Spleen (tissue), 11 donors: ENCODE measurements around the gene PPP1R13B. TPM values are rescaled to one million over a fixed set of nuclear protein-coding genes. Genes with fewer than 3 reads are reported as not detected.

Experiments used
- DNase-seq: peaks from one replicate; pipeline ENCODE4 v3.0.0-alpha.2; 2020
- H3K27ac ChIP-seq, 8 donors: fragments of 200-600 bp; sonication (generic) in 7 of 8; 1 replicate in 4 of 8; 2 replicates in 4 of 8; pipeline versions ENCODE4 v1.5.0 to v1.8.0; 2016 to 2021; ENCODE audit warnings: inconsistent platforms in 4 of 8, mild to moderate bottlenecking in 4 of 8, moderate library complexity in 1 of 8
- H3K27me3 ChIP-seq, 7 donors: fragments of 200-600 bp; sonication (generic) in 6 of 7; replicated peaks in 1 of 7; 1 replicate in 4 of 7; 2 replicates in 3 of 7; pipeline versions ENCODE4 v1.5.0 to v1.8.0; 2016 to 2021; ENCODE audit warnings: inconsistent platforms in 3 of 7, mild to moderate bottlenecking in 1 of 7
- H3K36me3 ChIP-seq, 6 donors: fragments of 200-600 bp; sonication (generic) in 5 of 6; 1 replicate in 4 of 6; 2 replicates in 2 of 6; pipeline versions ENCODE4 v1.5.0 to v1.8.0; 2016 to 2021; ENCODE audit warnings: inconsistent platforms in 2 of 6
- H3K4me1 ChIP-seq, 6 donors: fragments of 200-600 bp; sonication (generic) in 5 of 6; 1 replicate in 3 of 6; 2 replicates in 3 of 6; pipeline versions ENCODE4 v1.5.0 to v1.8.0; 2016 to 2021; ENCODE audit warnings: inconsistent platforms in 3 of 6
- H3K4me3 ChIP-seq, 8 donors: fragments of 200-600 bp; sonication (generic) in 7 of 8; 1 replicate in 4 of 8; 2 replicates in 4 of 8; pipeline versions ENCODE4 v1.5.0 to v1.8.0; 2016 to 2021; ENCODE audit warnings: inconsistent platforms in 4 of 8, mild to moderate bottlenecking in 4 of 8, moderate library complexity in 2 of 8
- H3K9me3 ChIP-seq, 8 donors: fragments of 200-600 bp; sonication (generic) in 7 of 8; 1 replicate in 4 of 8; 2 replicates in 4 of 8; pipeline versions ENCODE4 v1.5.0 to v1.8.0; 2016 to 2021; ENCODE audit warnings: inconsistent platforms in 4 of 8
- CTCF ChIP-seq, 11 experiments: fragments of 200-600 bp in 7 of 11; fragments of 450-650 bp in 4 of 11; sonication (generic) in 4 of 11; IDR thresholded peaks in 8 of 11; conservative IDR thresholded peaks in 3 of 11; 1 replicate in 7 of 11; 2 replicates in 4 of 11; pipeline versions ENCODE4 v1.4.0 to v1.8.0; 2016 to 2021; ENCODE audit warnings: antibody characterized with exemption in 11 of 11, inconsistent platforms in 4 of 11, mild to moderate bottlenecking in 1 of 11
- POLR2A ChIP-seq, 3 donors: fragments of 450-650 bp; IDR thresholded peaks; one replicate each; pipeline ENCODE4 v1.5.1; 2017; ENCODE audit warnings: antibody characterized with exemption in 3 of 3, mild to moderate bottlenecking in 1 of 3
- POLR2AphosphoS5 ChIP-seq, 3 donors: sonication (generic); formaldehyde crosslinking; IDR thresholded peaks; one replicate each; pipeline ENCODE4 v1.5.1; 2017; ENCODE audit warnings: antibody characterized with exemption in 3 of 3
- WGBS, 5 donors: extraction: QIAGEN DNeasy Blood & Tissue Kit in 3 of 5; methylation state at CpG; one replicate each; pipeline versions ENCODE4 v1.1.5 to v1.1.7; 2013 to 2018; 5-methylcytosine and 5-hydroxymethylcytosine counted together
- intact Hi-C: fragments of 100-400 bp; cut with DNase I; formaldehyde crosslinking; loops from one replicate; pipeline ENCODE4 v1.15.0; 2023; ENCODE audit warnings: low total_unique reads
- polyA plus RNA-seq, 3 donors: library from polyadenylated mRNA; stranded (reverse); fragments of 200-250 nt; gene quantifications; one replicate each; pipeline ENCODE4 v1.2.1, GENCODE V29; 2013
- total RNA-seq, 7 donors: library from RNA; depleted of rRNA in 3 of 7; stranded (reverse); fragments of >200 nt in 3 of 7; fragmentation: NEBNext Ultra II Directional in 4 of 7; extraction: Animal tissue kit (Norgen Biotek cat#: 25700) in 4 of 7; gene quantifications; one replicate each; pipeline versions ENCODE4 v1.1.0 to v1.2.1, GENCODE V29; 2016 to 2021
- donor health status: healthy with polysubstance abuse.
- donor health status: DM: no; HTN: no; CAD: no; lungs with moderate emphysema.
- donor health status: DM: no; HTN: no; CAD: no.
- donor health status: Bipolar disorder and iron deficiency.
- donor health status: healthy.
- donor health status: DM: no; HTN: no; CAD: no.
- donor health status: DM: yes; HTN: yes; CAD: no.

Gene PPP1R13B
- total and polyA plus RNA-seq, 10 donors = 5.7 to 95.3 (median 36.6) TPM

GRCh38 chr14:103861413-103862392, 14.3 kb upstream of the PPP1R13B start:
- no peak for TF ChIP-seq CTCF (IDR thresholded peaks at IDR 0.05 in 8 of 11, conservative IDR thresholded peaks at IDR 0.05 in 3 of 11)
- no peak for TF ChIP-seq POLR2AphosphoS5 (IDR thresholded peaks at IDR 0.05)
- TF ChIP-seq POLR2A (IDR thresholded peaks at IDR 0.05) = no peak
- Histone ChIP-seq H3K9me3 (no peaks in the 10 kb centered on the region), H3K4me3 (peak overlapping the region in 2 of 8 donors; percentile 8 to 12), H3K4me1 (peaks cover 0 to 48% (median 7%) of the 10 kb centered on the region in 6 donors), H3K36me3 (no peaks in the 10 kb centered on the region), H3K27me3 (peaks cover 0 to 5% (median 0%) of the 10 kb centered on the region in 7 donors), H3K27ac (peak overlapping the region in 6 of 8 donors; percentile 20 to 65 (median 36))
- 64 to 71% (median 70%) methylated on average over 14 of the region's 14 CpGs for WGBS, 5 donors
- DNase-seq = peak; percentile 66
- intact Hi-C loops = no loop called here

GRCh38 chr14:103859416-103860202, 12.2 kb upstream of the PPP1R13B start:
- Histone ChIP-seq H3K4me1 (peaks cover 0 to 68% (median 18%) of the 10 kb centered on the region in 6 donors), H3K36me3 (no peaks in the 10 kb centered on the region), H3K27me3 (peaks cover 0 to 5% (median 0%) of the 10 kb centered on the region in 7 donors), H3K9me3 (no peaks in the 10 kb centered on the region), H3K4me3 (no peak overlapping the region), H3K27ac (peak overlapping the region in 6 of 8 donors; percentile 13 to 75 (median 66))
- intact Hi-C loops = no loop called here
- DNase-seq = peak; percentile 77
- TF ChIP-seq CTCF (IDR thresholded peaks at IDR 0.05 in 8 of 11, conservative IDR thresholded peaks at IDR 0.05 in 3 of 11) = no peak
- no peak for TF ChIP-seq POLR2A (IDR thresholded peaks at IDR 0.05)
- TF ChIP-seq POLR2AphosphoS5 (IDR thresholded peaks at IDR 0.05) = peak; percentile 60 to 71 (median 69)
- WGBS, 5 donors = 59 to 71% (median 65%) methylated on average over 14 to 18 of the region's 18 CpGs

GRCh38 chr14:103858063-103858781, 10.8 kb upstream of the PPP1R13B start:
- H3K4me3 ChIP-seq = no peak overlapping the region
- no peaks in the 10 kb centered on the region for H3K9me3 ChIP-seq
- peaks cover 0 to 5% (median 0%) of the 10 kb centered on the region in 7 donors for H3K27me3 ChIP-seq
- H3K4me1 ChIP-seq = peaks cover 0 to 79% (median 27%) of the 10 kb centered on the region in 6 donors
- TF ChIP-seq POLR2AphosphoS5 (IDR thresholded peaks at IDR 0.05) = no peak
- no peak for TF ChIP-seq POLR2A (IDR thresholded peaks at IDR 0.05)
- TF ChIP-seq CTCF (IDR thresholded peaks at IDR 0.05 in 8 of 11, conservative IDR thresholded peaks at IDR 0.05 in 3 of 11) = no peak
- no peaks in the 10 kb centered on the region for H3K36me3 ChIP-seq
- peak; percentile 69 for DNase-seq
- intact Hi-C loops = no loop called here
- H3K27ac ChIP-seq = no peak overlapping the region
- WGBS, 5 donors = 78 to 91% (median 86%) methylated on average over 12 to 13 of the region's 13 CpGs
